ENCODE data around the gene UNC5C.

Gene UNC5C

DNA sequence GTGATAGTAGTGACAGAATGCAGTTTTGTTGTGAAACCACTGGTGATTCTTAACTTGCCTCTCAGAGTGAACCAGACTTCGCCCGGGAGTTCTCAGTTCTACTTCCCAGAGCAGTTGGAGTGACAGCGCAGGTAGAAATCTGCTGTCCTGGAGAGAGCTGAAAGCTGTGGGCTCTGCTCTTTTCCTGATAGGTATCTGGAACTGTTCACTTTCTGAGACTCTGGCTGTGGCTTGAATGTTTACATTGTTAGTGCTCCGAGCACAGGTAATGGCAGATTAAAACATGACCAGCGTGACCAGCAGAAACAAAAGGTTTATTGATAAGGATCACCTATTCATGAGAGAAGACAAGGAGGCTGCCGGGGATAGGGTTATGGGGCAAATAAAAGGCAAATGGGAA lies 430.3 kb downstream of the UNC5C start:
- ATAC-seq (no peak), DNase-seq (no peak)

DNA sequence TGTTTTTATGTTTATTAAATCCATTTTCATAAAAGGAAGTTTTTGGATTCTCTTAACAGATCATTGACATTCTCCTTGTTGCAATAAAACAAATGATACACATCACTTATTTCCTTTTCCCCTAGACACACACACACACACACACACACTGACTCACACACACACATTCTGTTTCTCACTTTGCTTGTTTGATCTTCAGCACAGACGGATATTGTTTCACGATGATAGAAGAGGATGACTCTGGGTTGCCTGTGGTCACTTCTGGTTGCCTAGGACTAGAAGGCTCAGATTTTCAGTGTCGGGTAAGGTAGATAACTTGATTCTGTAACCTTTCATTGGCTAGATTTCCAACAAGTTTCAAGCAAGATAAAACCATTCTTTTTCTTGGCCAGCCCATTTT lies 434.3 kb downstream of the UNC5C start:
- no peak for DNase-seq

More for the DNA sequence above, 434.3 kb downstream of the UNC5C start:
- ATAC-seq = no peak
